ENCODE data around the gene PPP1R3E.
"Not testable (repeated sequence)": the region's sequence is repeated elsewhere in the genome, so short reads cannot be mapped to it uniquely, and the experiment has no call there.

Gene PPP1R3E

GRCh38 chr14:23299986-23300686, 2.5 kb downstream of the PPP1R3E start:
- H3K4me3 ChIP-seq (ENCODE audit: low read length): peak overlapping the region; percentile 88
- no peak for DNase-seq (ENCODE audit: low read depth, low spot score)

- peak; percentile 61 for DNase-seq (ENCODE audit: low read depth, low spot score)
- no peak overlapping the region for H3K4me3 ChIP-seq (ENCODE audit: low read length)
Observed at GRCh38 chr14:23299211-23299957, 3.3 kb downstream of the PPP1R3E start.

GRCh38 chr14:23297611-23298277, 4.9 kb downstream of the PPP1R3E start:
- no peak for DNase-seq (ENCODE audit: low read depth, low spot score)
- no peak overlapping the region for H3K4me3 ChIP-seq (ENCODE audit: low read length)

- no peak for DNase-seq (ENCODE audit: low read depth, low spot score)
- H3K4me3 ChIP-seq (ENCODE audit: low read length): no peak overlapping the region
Observed at GRCh38 chr14:23297096-23297495, 5.6 kb downstream of the PPP1R3E start.

GRCh38 chr14:23296012-23296777, 6.5 kb downstream of the PPP1R3E start:
- H3K4me3 ChIP-seq (ENCODE audit: low read length): no peak overlapping the region
- DNase-seq (ENCODE audit: low read depth, low spot score): no peak

- H3K4me3 ChIP-seq (ENCODE audit: low read length): no peak overlapping the region
- DNase-seq (ENCODE audit: low read depth, low spot score): peak; percentile 71
Observed at GRCh38 chr14:23294734-23295561, 7.7 kb downstream of the PPP1R3E start.

- H3K4me3 ChIP-seq (ENCODE audit: low read length): peak overlapping the region; percentile 92
- no peak for DNase-seq (ENCODE audit: low read depth, low spot score)
Observed at GRCh38 chr14:23286902-23287479, 15.7 kb downstream of the PPP1R3E start.

GRCh38 chr14:23286020-23286901, 16.4 kb downstream of the PPP1R3E start, which contains the start of gene HOMEZ:
HOMEZ (minus strand) TSS chr14:23286132; CDS start chr14:23285952, 180 bp downstream.
- H3K4me3 ChIP-seq (ENCODE audit: low read length): peak within 1 kb of the TSS; percentile 92
- peak; percentile 94 for DNase-seq (ENCODE audit: low read depth, low spot score)

GRCh38 chr14:23285530-23286019, 17.1 kb downstream of the PPP1R3E start:
- H3K4me3 ChIP-seq (ENCODE audit: low read length): peak overlapping the region; percentile 92

GRCh38 chr14:23284654-23285529, 17.8 kb downstream of the PPP1R3E start:
- H3K4me3 ChIP-seq (ENCODE audit: low read length): peak overlapping the region; percentile 92
- DNase-seq (ENCODE audit: low read depth, low spot score): no peak

More at GRCh38 chr14:23285530-23286019, 17.1 kb downstream of the PPP1R3E start:
- no peak for DNase-seq (ENCODE audit: low read depth, low spot score)

- H3K4me3 ChIP-seq (ENCODE audit: low read length): no peak overlapping the region
- DNase-seq (ENCODE audit: low read depth, low spot score): no peak
Observed at GRCh38 chr14:23281247-23281646, 21.4 kb downstream of the PPP1R3E start.

- H3K4me3 ChIP-seq (ENCODE audit: low read length); DNase-seq (ENCODE audit: low read depth, low spot score): not testable (repeated sequence)
Observed at GRCh38 chr14:23277928-23278327, 24.7 kb downstream of the PPP1R3E start.

GRCh38 chr14:23277189-23277588, 25.5 kb downstream of the PPP1R3E start:
- no peak overlapping the region for H3K4me3 ChIP-seq (ENCODE audit: low read length)
- DNase-seq (ENCODE audit: low read depth, low spot score): no peak

- H3K4me3 ChIP-seq (ENCODE audit: low read length): no peak overlapping the region
- no peak for DNase-seq (ENCODE audit: low read depth, low spot score)
Observed at GRCh38 chr14:23275412-23275811, 27.2 kb downstream of the PPP1R3E start.

GRCh38 chr14:23269193-23269592, 33.5 kb downstream of the PPP1R3E start:
- no peak for DNase-seq (ENCODE audit: low read depth, low spot score)
- H3K4me3 ChIP-seq (ENCODE audit: low read length): no peak overlapping the region

GRCh38 chr14:23260849-23261248, 41.8 kb downstream of the PPP1R3E start:
- DNase-seq (ENCODE audit: low read depth, low spot score); H3K4me3 ChIP-seq (ENCODE audit: low read length): not testable (repeated sequence)

Data from Jurkat, Clone E6-1 (cell line).